IPS-NIHi11 (cell line): ENCODE results near the gene GATAD2A.
A peak's percentile ranks its signal among the peaks of the same experiment; 100 is the strongest.

ENCODE experiments used
- DNase-seq: peaks from one replicate; pipeline ENCODE4 v3.0.0; 2012; ENCODE audit warnings: mixed read lengths, low spot score

The GATAD2A gene

GRCh38 chr19:19513682-19514081 lies 108.2 kb downstream of the GATAD2A start:
- DNase-seq, result no peak

- DNase-seq, result no peak
These were observed 108.8 kb downstream of the GATAD2A start for GRCh38 chr19:19514215-19514657.

GRCh38 chr19:19514881-19515641 lies 109.6 kb downstream of the GATAD2A start, which contains the start of gene TSSK6:
TSSK6 (minus strand) TSS chr19:19515548; CDS start chr19:19515427, 121 bp downstream.
- DNase-seq, result no peak

- peak; percentile 93 for DNase-seq
These were observed 110.4 kb downstream of the GATAD2A start, which contains the start of gene NDUFA13 for GRCh38 chr19:19515642-19516519. NDUFA13 (plus strand) TSS chr19:19516225; CDS start chr19:19516239, 14 bp downstream.

GRCh38 chr19:19517235-19517619 lies 111.8 kb downstream of the GATAD2A start:
- DNase-seq, result no peak

- no peak for DNase-seq
These were observed 115.5 kb downstream of the GATAD2A start for GRCh38 chr19:19520989-19521388.

GRCh38 chr19:19523177-19523576 lies 117.7 kb downstream of the GATAD2A start:
- DNase-seq, result no peak

- DNase-seq, result no peak
These were observed 118.6 kb downstream of the GATAD2A start for GRCh38 chr19:19524053-19524452.

GRCh38 chr19:19525611-19526380 lies 120.3 kb downstream of the GATAD2A start:
- DNase-seq, result no peak

- no peak for DNase-seq
These were observed 121.3 kb downstream of the GATAD2A start for GRCh38 chr19:19526581-19527370.

GRCh38 chr19:19527371-19527656 lies 121.8 kb downstream of the GATAD2A start:
- no peak for DNase-seq

- no peak for DNase-seq
These were observed 122.5 kb downstream of the GATAD2A start for GRCh38 chr19:19527674-19528625.

- DNase-seq, result peak; percentile 75
These were observed 123.4 kb downstream of the GATAD2A start, which contains the start of gene YJEFN3 for GRCh38 chr19:19528721-19529490. YJEFN3 (plus strand) TSS chr19:19528911; CDS start chr19:19528933, 22 bp downstream.

GRCh38 chr19:19529783-19530422 lies 124.4 kb downstream of the GATAD2A start:
- no peak for DNase-seq

- DNase-seq, result peak; percentile 58
These were observed 124.9 kb downstream of the GATAD2A start for GRCh38 chr19:19530423-19530804.

- DNase-seq, result no peak
These were observed 125.4 kb downstream of the GATAD2A start for GRCh38 chr19:19530889-19531288.

GRCh38 chr19:19531951-19532805 lies 126.7 kb downstream of the GATAD2A start:
- DNase-seq, result peak; percentile 86
